GM21367 (cell line): ENCODE data around the gene BARD1.
"Not testable (repeated sequence)": the region's sequence is repeated elsewhere in the genome, so short reads cannot be mapped to it uniquely, and the experiment has no call there.

ENCODE experiments used
- ATAC-seq: cut with Tn5 transposase; IDR thresholded peaks from one replicate; pipeline ENCODE4 v1.9.1; 2021; ENCODE audit not compliant: unreplicated experiment

The BARD1 gene

GRCh38 chr2:214808981-214809750 is at the start of gene BARD1:
Gene BARD1, minus strand, starts transcription at chr2:214809683. Its CDS starts 114 bp downstream, at chr2:214809569.
- ATAC-seq: peak; percentile 17

- ATAC-seq: no peak
Measured at GRCh38 chr2:214856137-214856536, 46.7 kb upstream of the BARD1 start.

GRCh38 chr2:214853906-214854305 is 44.4 kb upstream of the BARD1 start:
- ATAC-seq: no peak

GRCh38 chr2:214843823-214844222 is 34.3 kb upstream of the BARD1 start:
- ATAC-seq: no peak

GRCh38 chr2:214839464-214839863 is 30.0 kb upstream of the BARD1 start:
- ATAC-seq: peak; percentile 76

- no peak for ATAC-seq
Measured at GRCh38 chr2:214837466-214837865, 28.0 kb upstream of the BARD1 start.

GRCh38 chr2:214836568-214836967 is 27.1 kb upstream of the BARD1 start:
- no peak for ATAC-seq

- no peak for ATAC-seq
Measured at GRCh38 chr2:214830794-214831346, 21.4 kb upstream of the BARD1 start.

- no peak for ATAC-seq
Measured at GRCh38 chr2:214816008-214816533, 6.6 kb upstream of the BARD1 start.

GRCh38 chr2:214810671-214811070 is 1.2 kb upstream of the BARD1 start:
- ATAC-seq: no peak

- peak; percentile 88 for ATAC-seq
Measured at GRCh38 chr2:214809751-214810564, 475 bp upstream of the BARD1 start.

- no peak for ATAC-seq
Measured at GRCh38 chr2:214807653-214808052, 1.8 kb downstream of the BARD1 start.

GRCh38 chr2:214801768-214802397 is 7.6 kb downstream of the BARD1 start:
- ATAC-seq: no peak

- no peak for ATAC-seq
Measured at GRCh38 chr2:214801068-214801467, 8.4 kb downstream of the BARD1 start.

GRCh38 chr2:214800180-214800579 is 9.3 kb downstream of the BARD1 start:
- ATAC-seq: no peak

GRCh38 chr2:214796911-214797310 is 12.6 kb downstream of the BARD1 start:
- no peak for ATAC-seq

- not testable (repeated sequence) for ATAC-seq
Measured at GRCh38 chr2:214783181-214783580, 26.3 kb downstream of the BARD1 start.

- no peak for ATAC-seq
Measured at GRCh38 chr2:214782671-214783070, 26.8 kb downstream of the BARD1 start.

- no peak for ATAC-seq
Measured at GRCh38 chr2:214781226-214781625, 28.3 kb downstream of the BARD1 start.

- ATAC-seq: no peak
Measured at GRCh38 chr2:214775971-214776370, 33.5 kb downstream of the BARD1 start.

- no peak for ATAC-seq
Measured at GRCh38 chr2:214774108-214774507, 35.4 kb downstream of the BARD1 start.
